ENCODE measurements around the gene FBXL17. TPM values are rescaled to one million over a fixed set of nuclear protein-coding genes. Genes with fewer than 3 reads are reported as not detected.

FBXL17 gene
- total RNA-seq, 2 donors from 2014 or later = 3.1 to 7.0 TPM

- ATAC-seq (peak; percentile 45 to 73), DNase-seq (ENCODE audit: low spot score in 2 of 2) (peak; percentile 78 to 79)
- Mint-ChIP-seq H3K27ac (peak overlapping the region in 1 of 2 donors; percentile 95), H3K9me3 (peaks cover 5 to 6% of the 10 kb centered on the region in 2 donors), H3K36me3 (peaks cover 15 to 19% of the 10 kb centered on the region in 2 donors)
These were observed 446 bp downstream of the FBXL17 start for GRCh38 chr5:108381350-108381953.

DNA sequence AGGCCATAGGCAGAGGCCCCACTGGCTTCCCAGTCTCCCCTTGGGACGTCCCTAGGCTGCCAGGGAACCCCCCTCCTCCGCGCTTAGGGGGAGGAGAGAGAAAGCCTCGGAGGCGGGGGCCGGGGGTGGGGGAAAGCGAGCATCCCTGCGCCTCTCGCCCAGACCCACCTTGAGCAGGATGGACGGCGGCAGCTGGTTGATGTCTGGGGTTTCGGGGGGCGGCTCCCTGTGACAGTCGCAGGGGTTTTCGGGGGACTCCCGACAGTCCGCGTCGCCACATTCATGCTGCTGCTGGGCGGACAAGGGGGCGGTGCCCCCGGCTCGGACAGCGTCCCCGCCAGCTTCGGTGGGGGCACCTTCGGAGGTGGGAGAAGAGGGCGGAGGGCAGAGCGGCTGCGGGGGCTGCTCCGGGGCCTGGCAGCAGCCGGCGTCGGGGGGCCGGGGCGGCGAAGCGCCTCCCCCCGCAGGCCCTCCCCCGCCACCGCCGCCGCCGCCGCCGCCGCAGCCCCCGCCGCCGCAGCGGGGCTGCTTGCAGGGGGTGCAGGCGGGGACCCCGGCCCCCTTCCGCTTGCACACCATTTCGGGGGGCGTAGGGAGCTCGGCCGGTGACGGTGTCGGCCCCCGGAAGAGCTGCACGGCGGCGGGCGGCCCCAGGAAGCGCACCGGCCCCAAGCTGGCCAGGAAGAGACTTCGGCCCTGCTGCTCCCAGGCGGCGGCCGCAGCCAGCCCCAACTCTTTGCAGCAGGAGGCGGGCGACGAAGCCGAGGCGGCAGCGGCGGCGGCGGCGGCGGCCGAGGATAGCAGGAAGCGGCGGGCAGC is 1.2 kb downstream of the FBXL17 start:
- H3K9me3 Mint-ChIP-seq = peaks cover 5 to 6% of the 10 kb centered on the region in 2 donors
- peak in 1 of 2 donors; percentile 11 for ATAC-seq
- peaks cover 15 to 24% of the 10 kb centered on the region in 2 donors for H3K36me3 Mint-ChIP-seq
- peak; percentile 22 to 72 for DNase-seq (ENCODE audit: low spot score in 2 of 2)
- H3K27ac Mint-ChIP-seq = peak overlapping the region; percentile 93 to 95

DNA sequence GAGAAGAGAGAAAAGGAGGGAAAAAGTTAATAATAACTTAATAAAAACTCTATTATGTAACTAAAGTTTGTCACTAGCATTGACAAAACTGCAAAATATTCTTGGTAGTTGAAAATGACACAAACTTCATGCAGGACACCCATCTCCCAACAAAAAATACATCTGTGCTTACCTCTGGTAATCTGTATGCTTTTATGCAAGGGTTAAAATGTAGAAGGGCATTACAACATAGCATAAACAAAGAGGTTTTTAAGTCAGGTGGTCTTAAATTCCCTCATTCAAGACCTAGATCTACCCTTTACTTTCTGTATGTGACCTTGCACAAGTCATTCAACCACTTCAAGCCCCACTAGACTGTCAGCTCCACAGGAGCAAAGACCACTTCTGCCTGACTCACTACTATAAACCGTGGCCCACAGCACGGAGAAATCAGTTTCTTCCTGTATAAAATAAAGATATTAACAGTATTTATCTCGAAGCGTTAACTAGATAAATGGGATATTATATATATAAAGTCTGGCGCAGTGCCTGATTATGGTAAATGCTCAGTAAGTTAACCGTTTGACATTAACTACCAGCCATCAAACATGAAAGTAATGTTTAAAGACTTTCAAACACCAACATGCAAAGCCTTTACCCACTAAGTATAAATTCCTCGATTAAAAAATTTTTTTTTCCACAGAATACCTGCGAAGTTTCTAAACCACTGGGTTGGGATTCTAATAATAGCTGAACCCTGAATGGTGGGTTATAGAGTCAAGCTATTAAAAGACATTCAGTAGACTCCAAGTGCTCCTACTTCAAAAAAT is 2.0 kb downstream of the FBXL17 start:
- Mint-ChIP-seq H3K9me3 (peaks cover 9 to 13% of the 10 kb centered on the region in 2 donors), H3K36me3 (peaks cover 20 to 33% of the 10 kb centered on the region in 2 donors), H3K27ac (peak overlapping the region in 1 of 2 donors; percentile 95)
- no peak for DNase-seq (ENCODE audit: low spot score in 2 of 2)
- ATAC-seq = no peak

DNA sequence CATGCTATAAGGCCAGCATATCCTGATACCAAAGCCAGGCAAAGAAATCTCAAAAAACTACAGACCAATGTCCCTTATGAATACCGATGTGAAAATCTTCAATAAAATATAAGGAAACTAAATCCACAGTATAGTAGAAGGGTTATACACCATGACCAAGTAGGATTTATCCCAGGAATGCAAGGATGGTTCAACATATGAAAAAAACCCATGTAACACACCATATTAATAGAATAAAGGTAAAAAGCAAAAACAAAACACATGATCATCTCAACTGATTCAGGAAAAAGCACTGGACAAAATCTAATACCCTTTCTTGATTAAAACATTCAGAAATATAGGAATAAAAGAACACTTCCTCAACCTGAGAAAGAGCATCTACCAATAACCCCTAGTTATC is 6.1 kb downstream of the FBXL17 start:
- Mint-ChIP-seq H3K36me3 (peaks cover 32 to 58% of the 10 kb centered on the region in 2 donors), H3K9me3 (peaks cover 30 to 33% of the 10 kb centered on the region in 2 donors), H3K27ac (no peak overlapping the region)
- ATAC-seq (no peak), DNase-seq (ENCODE audit: low spot score in 2 of 2) (no peak)

- DNase-seq (ENCODE audit: low spot score in 2 of 2) (no peak), ATAC-seq (no peak)
- H3K36me3 Mint-ChIP-seq = peaks cover 32 to 55% of the 10 kb centered on the region in 2 donors
These were observed 8.5 kb downstream of the FBXL17 start for GRCh38 chr5:108373426-108373825.

GRCh38 chr5:108372369-108372768 is 9.5 kb downstream of the FBXL17 start:
- Mint-ChIP-seq H3K27ac (no peak overlapping the region), H3K9me3 (peaks cover 28 to 31% of the 10 kb centered on the region in 2 donors), H3K36me3 (peaks cover 29 to 44% of the 10 kb centered on the region in 2 donors)
- DNase-seq (ENCODE audit: low spot score in 2 of 2) (no peak), ATAC-seq (no peak)

More at GRCh38 chr5:108373426-108373825, 8.5 kb downstream of the FBXL17 start:
- Mint-ChIP-seq H3K9me3 (peaks cover 30 to 33% of the 10 kb centered on the region in 2 donors), H3K27ac (no peak overlapping the region)

DNA sequence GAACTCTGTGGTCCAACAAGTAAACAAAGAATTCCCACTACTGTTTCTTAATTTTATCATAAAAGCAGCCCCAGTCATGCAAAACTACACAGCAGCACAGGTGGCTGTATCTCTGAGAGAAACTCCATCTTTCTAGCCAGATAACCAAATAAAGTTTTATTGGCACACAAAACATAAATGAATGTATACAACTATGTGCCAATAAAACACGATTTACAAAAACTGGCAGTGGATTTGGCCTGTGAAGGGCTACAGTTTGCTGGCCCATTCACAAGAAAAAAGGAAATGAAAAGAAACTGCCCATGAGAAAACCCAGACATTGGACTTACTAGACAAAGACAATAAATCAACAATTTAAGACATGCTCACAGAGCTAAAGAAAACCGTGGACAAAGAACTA is 10.6 kb downstream of the FBXL17 start:
- ATAC-seq = no peak
- DNase-seq (ENCODE audit: low spot score in 2 of 2) = no peak
- Mint-ChIP-seq H3K9me3 (peaks cover 25 to 27% of the 10 kb centered on the region in 2 donors), H3K27ac (no peak overlapping the region), H3K36me3 (peaks cover 24 to 38% of the 10 kb centered on the region in 2 donors)

DNA sequence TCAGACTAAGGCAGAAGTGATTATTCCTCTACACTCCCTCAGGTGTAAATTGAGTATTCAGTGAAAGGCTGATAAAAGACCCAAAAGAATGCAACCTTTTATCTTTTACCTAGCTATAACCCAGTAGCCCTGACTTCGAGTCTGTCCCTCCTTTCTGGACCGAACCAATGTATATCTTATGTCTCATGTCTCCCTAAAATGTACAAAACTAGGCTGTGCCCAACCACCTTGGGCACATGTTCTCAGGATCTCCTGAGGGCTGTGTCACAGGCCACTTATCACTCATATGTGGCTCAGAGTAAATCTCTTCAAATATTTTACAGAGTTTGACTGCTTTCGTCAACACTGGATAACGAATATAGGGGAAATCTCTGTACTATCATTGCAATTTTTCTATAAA is 12.7 kb downstream of the FBXL17 start:
- H3K36me3 Mint-ChIP-seq = peaks cover 15 to 17% of the 10 kb centered on the region in 2 donors
- H3K9me3 Mint-ChIP-seq = peaks cover 14 to 15% of the 10 kb centered on the region in 2 donors
- no peak overlapping the region for H3K27ac Mint-ChIP-seq
- ATAC-seq (no peak), DNase-seq (ENCODE audit: low spot score in 2 of 2) (no peak)

GRCh38 chr5:108367679-108368334 is 14.1 kb downstream of the FBXL17 start:
- Mint-ChIP-seq H3K36me3 (peaks cover 7 to 8% of the 10 kb centered on the region in 2 donors), H3K9me3 (peaks cover 7% of the 10 kb centered on the region in 2 donors), H3K27ac (peak overlapping the region in 1 of 2 donors; percentile 10)
- ATAC-seq (no peak), DNase-seq (ENCODE audit: low spot score in 2 of 2) (no peak)

GRCh38 chr5:108366500-108366899 is 15.4 kb downstream of the FBXL17 start:
- H3K36me3 Mint-ChIP-seq = no peaks in the 10 kb centered on the region
- ATAC-seq (no peak), DNase-seq (ENCODE audit: low spot score in 2 of 2) (no peak)
- H3K27ac Mint-ChIP-seq = no peak overlapping the region
- no peaks in the 10 kb centered on the region for H3K9me3 Mint-ChIP-seq

DNA sequence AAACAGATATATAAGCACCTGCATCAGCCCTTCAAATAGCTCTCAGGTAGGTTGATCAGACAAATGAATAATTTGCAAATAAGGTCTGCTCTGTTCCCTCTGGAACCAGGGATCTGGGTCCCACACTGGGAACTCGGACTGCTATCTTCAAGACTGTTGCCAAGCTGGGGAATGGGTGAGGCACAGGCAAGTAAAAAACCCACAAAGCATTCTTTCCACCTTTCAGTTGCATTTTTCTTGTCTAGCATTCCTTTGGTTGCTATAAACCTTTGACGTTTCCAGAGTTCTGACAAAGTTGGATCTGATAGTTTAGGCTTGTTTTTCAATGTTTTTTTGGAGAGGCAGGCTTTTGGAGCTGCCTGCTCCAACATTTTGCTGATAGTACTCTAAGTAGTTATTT is 20.1 kb downstream of the FBXL17 start:
- Mint-ChIP-seq H3K36me3 (no peaks in the 10 kb centered on the region), H3K27ac (peak overlapping the region in 1 of 2 donors; percentile 32), H3K9me3 (no peaks in the 10 kb centered on the region)
- DNase-seq (ENCODE audit: low spot score in 2 of 2) = no peak
- no peak for ATAC-seq

- Mint-ChIP-seq H3K27ac (peak overlapping the region in 1 of 2 donors; percentile 32), H3K9me3 (no peaks in the 10 kb centered on the region), H3K36me3 (no peaks in the 10 kb centered on the region)
- DNase-seq (ENCODE audit: low spot score in 2 of 2) (no peak), ATAC-seq (no peak)
These were observed 20.7 kb downstream of the FBXL17 start for GRCh38 chr5:108361239-108361638.

DNA sequence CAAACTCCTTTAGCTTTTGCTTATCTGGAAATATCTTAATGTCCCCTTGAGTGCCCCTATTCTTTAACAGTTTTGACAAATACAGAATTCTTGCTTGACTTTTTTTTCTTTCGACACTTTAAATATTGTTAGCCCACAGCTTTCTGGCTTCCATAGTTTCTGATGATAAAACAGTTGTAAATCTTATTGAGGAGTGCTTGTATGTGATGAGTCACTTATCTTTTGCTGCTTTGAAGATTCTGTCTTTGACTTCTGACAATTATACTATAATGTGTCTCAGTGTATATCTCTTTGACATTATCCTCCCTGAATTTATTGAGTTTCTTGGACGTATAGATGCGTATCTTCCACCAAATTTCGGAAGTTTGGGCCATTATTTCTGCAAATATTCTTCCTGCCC is 21.6 kb downstream of the FBXL17 start:
- Mint-ChIP-seq H3K9me3 (no peaks in the 10 kb centered on the region), H3K27ac (no peak overlapping the region), H3K36me3 (no peaks in the 10 kb centered on the region)
- ATAC-seq (no peak), DNase-seq (ENCODE audit: low spot score in 2 of 2) (no peak)

GRCh38 chr5:108356286-108356685 is 25.6 kb downstream of the FBXL17 start:
- no peaks in the 10 kb centered on the region for H3K36me3 Mint-ChIP-seq
- no peak for DNase-seq (ENCODE audit: low spot score in 2 of 2)
- no peaks in the 10 kb centered on the region for H3K9me3 Mint-ChIP-seq
- ATAC-seq = no peak
- no peak overlapping the region for H3K27ac Mint-ChIP-seq

DNA sequence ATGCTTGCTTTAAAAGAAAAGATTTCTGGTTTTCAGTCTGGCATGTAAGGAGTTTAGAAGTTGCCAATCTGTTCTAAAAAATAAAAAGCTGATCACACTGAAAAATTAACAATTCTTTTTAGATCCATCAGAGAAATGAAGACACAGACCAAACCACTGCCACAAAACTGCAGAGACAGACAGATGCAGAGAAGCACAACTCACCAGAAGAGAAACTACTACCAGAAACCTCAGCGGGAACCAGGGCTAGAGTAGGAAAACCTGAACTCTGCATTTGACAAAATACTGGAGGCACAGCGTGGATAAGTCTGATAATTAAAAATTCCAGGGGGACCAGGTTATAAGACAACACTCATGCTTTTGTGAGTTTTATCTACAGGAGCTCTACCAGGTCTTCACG is 28.8 kb downstream of the FBXL17 start:
- Mint-ChIP-seq H3K9me3 (no peaks in the 10 kb centered on the region), H3K36me3 (no peaks in the 10 kb centered on the region), H3K27ac (no peak overlapping the region)
- ATAC-seq = no peak
- DNase-seq (ENCODE audit: low spot score in 2 of 2) = no peak

DNA sequence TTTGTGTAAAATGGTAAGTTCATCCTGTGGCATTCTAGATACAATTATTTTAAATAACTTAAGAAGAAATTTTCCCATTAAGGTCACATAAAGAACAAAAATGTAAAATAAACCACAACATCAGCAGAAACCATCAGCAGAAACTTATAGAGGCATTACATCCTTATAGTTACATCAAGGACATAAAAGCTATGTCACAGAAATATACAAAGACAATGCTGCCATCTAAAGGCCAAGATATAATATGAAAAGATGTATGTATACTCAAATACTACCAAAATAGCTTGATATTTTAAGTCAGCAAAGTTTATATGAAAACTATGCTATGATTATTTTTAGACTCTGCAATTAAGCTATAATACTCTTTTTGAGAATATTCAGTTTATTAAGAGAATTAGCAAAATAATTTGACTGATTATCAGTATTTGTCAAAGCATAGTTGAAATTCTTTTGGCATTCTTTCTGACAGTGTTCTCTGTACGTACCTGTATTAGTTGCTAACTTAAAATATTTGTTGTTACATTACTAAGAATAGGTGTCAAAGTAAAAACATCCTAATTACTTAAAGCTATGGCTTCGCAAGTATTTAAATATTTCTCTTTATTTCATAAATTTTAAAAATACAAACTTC is 36.2 kb downstream of the FBXL17 start:
- H3K36me3 Mint-ChIP-seq = no peaks in the 10 kb centered on the region
- DNase-seq (ENCODE audit: low spot score in 2 of 2) = no peak

More for the DNA sequence above, 36.2 kb downstream of the FBXL17 start:
- Mint-ChIP-seq H3K9me3 (no peaks in the 10 kb centered on the region), H3K27ac (peak overlapping the region in 1 of 2 donors; percentile 1)
- peak; percentile 37 to 52 for ATAC-seq

All from activated naive CD4-positive, alpha-beta T cell treated with anti-CD3 and anti-CD28 coated beads, Interleukin-2, amount 50 U/mL, for 72 hours (primary cell).